HAP-1 (cell line): ENCODE measurements around the gene SNAP29.

Experiments
- DNase-seq, 2 experiments: peaks; one replicate each; pipeline ENCODE4 v3.0.0-alpha.2; 2016 to 2020; ENCODE audit warnings: low spot score in 2 of 2
- H3K27me3 ChIP-seq: fragments of 250-450 bp; sonication (Bioruptor Pico); 2 replicates; pipeline ENCODE4 v1.5.1; 2020; ENCODE audit warnings: low read depth, mild to moderate bottlenecking, moderate library complexity
- H3K36me3 ChIP-seq: fragments of 250-450 bp; sonication (Bioruptor Pico); replicated peaks from 2 replicates; pipeline ENCODE4 v1.5.1; 2020; ENCODE audit warnings: mild to moderate bottlenecking
- H3K4me1 ChIP-seq: fragments of 250-450 bp; sonication (Bioruptor Pico); 2 replicates; pipeline ENCODE4 v1.5.1; 2020; ENCODE audit warnings: mild to moderate bottlenecking
- H3K4me3 ChIP-seq: fragments of 250-450 bp; sonication (Bioruptor Pico); 2 replicates; pipeline ENCODE4 v1.5.1; 2020; ENCODE audit warnings: mild to moderate bottlenecking, moderate library complexity
- H3K9me3 ChIP-seq: fragments of 250-450 bp; sonication (Bioruptor Pico); 2 replicates; pipeline ENCODE4 v1.5.1; 2020; ENCODE audit warnings: mild to moderate bottlenecking, moderate library complexity
- in situ Hi-C: fragments of 300-500 bp; cut with MboI; formaldehyde crosslinking; loops from 3 replicates; pipeline ENCODE4 v1.14.3; 2020; ENCODE audit warnings: low sequenced_read_pairs, inconsistent platforms, mixed read lengths

SNAP29 gene

GRCh38 chr22:20865875-20866445 lies 7.2 kb downstream of the SNAP29 start:
- no peaks in the 10 kb centered on the region for H3K4me1 ChIP-seq
- H3K36me3 ChIP-seq, result peaks cover 3% of the 10 kb centered on the region
- DNase-seq, result no peak
- in situ Hi-C loops, result no loop called here
- no peaks in the 10 kb centered on the region for H3K9me3 ChIP-seq
- no peaks in the 10 kb centered on the region for H3K27me3 ChIP-seq
- H3K4me3 ChIP-seq, result no peak overlapping the region

- peaks cover 3% of the 10 kb centered on the region for H3K36me3 ChIP-seq
- in situ Hi-C loops, result no loop called here
- H3K9me3 ChIP-seq, result no peaks in the 10 kb centered on the region
- no peak overlapping the region for H3K4me3 ChIP-seq
- H3K27me3 ChIP-seq, result no peaks in the 10 kb centered on the region
- no peak for DNase-seq
- no peaks in the 10 kb centered on the region for H3K4me1 ChIP-seq
Observed at GRCh38 chr22:20866736-20867135, 7.9 kb downstream of the SNAP29 start.

- DNase-seq, result no peak
- no peaks in the 10 kb centered on the region for H3K9me3 ChIP-seq
- in situ Hi-C loops, result no loop called here
- H3K36me3 ChIP-seq, result peaks cover 3% of the 10 kb centered on the region
- no peaks in the 10 kb centered on the region for H3K27me3 ChIP-seq
- H3K4me3 ChIP-seq, result no peak overlapping the region
- no peaks in the 10 kb centered on the region for H3K4me1 ChIP-seq
Observed at GRCh38 chr22:20867179-20868024, 8.6 kb downstream of the SNAP29 start.

- in situ Hi-C loops, result no loop called here
- Histone ChIP-seq H3K36me3 (peaks cover 3% of the 10 kb centered on the region), H3K4me3 (no peak overlapping the region), H3K4me1 (no peaks in the 10 kb centered on the region), H3K9me3 (no peaks in the 10 kb centered on the region), H3K27me3 (no peaks in the 10 kb centered on the region)
- no peak for DNase-seq
Observed at GRCh38 chr22:20868025-20868962, 9.5 kb downstream of the SNAP29 start.

GRCh38 chr22:20869234-20869633 lies 10.4 kb downstream of the SNAP29 start:
- Histone ChIP-seq H3K4me1 (no peaks in the 10 kb centered on the region), H3K36me3 (peaks cover 6% of the 10 kb centered on the region), H3K9me3 (no peaks in the 10 kb centered on the region), H3K4me3 (no peak overlapping the region), H3K27me3 (no peaks in the 10 kb centered on the region)
- no peak for DNase-seq
- in situ Hi-C loops, result no loop called here

- H3K27me3 ChIP-seq, result no peaks in the 10 kb centered on the region
- no peak for DNase-seq
- no peaks in the 10 kb centered on the region for H3K9me3 ChIP-seq
- peaks cover 6% of the 10 kb centered on the region for H3K36me3 ChIP-seq
- no peak overlapping the region for H3K4me3 ChIP-seq
- no peaks in the 10 kb centered on the region for H3K4me1 ChIP-seq
- in situ Hi-C loops, result no loop called here
Observed at GRCh38 chr22:20873214-20873613, 14.4 kb downstream of the SNAP29 start.

GRCh38 chr22:20875296-20875695 lies 16.5 kb downstream of the SNAP29 start:
- Histone ChIP-seq H3K4me1 (no peaks in the 10 kb centered on the region), H3K9me3 (no peaks in the 10 kb centered on the region), H3K36me3 (peaks cover 5% of the 10 kb centered on the region), H3K27me3 (no peaks in the 10 kb centered on the region), H3K4me3 (no peak overlapping the region)
- DNase-seq, result no peak
- in situ Hi-C loops, result no loop called here

GRCh38 chr22:20877715-20878114 lies 18.9 kb downstream of the SNAP29 start:
- Histone ChIP-seq H3K27me3 (no peaks in the 10 kb centered on the region), H3K9me3 (no peaks in the 10 kb centered on the region), H3K4me1 (no peaks in the 10 kb centered on the region), H3K4me3 (no peak overlapping the region), H3K36me3 (peaks cover 6% of the 10 kb centered on the region; the same call in 1 of the 2 replicates)
- in situ Hi-C loops, result no loop called here
- DNase-seq, result no peak

- DNase-seq, result no peak
- in situ Hi-C loops, result no loop called here
- peaks cover 7% of the 10 kb centered on the region; the same call in 1 of the 2 replicates for H3K36me3 ChIP-seq
Observed at GRCh38 chr22:20881231-20881630, 22.4 kb downstream of the SNAP29 start.

GRCh38 chr22:20881869-20882815 lies 23.3 kb downstream of the SNAP29 start:
- Histone ChIP-seq H3K4me3 (no peak overlapping the region), H3K9me3 (no peaks in the 10 kb centered on the region), H3K36me3 (peaks cover 11% of the 10 kb centered on the region; the same call in 1 of the 2 replicates), H3K4me1 (no peaks in the 10 kb centered on the region), H3K27me3 (no peaks in the 10 kb centered on the region)
- in situ Hi-C loops, result no loop called here
- no peak for DNase-seq

More at GRCh38 chr22:20881231-20881630, 22.4 kb downstream of the SNAP29 start:
- Histone ChIP-seq H3K9me3 (no peaks in the 10 kb centered on the region), H3K4me1 (no peaks in the 10 kb centered on the region), H3K4me3 (no peak overlapping the region), H3K27me3 (no peaks in the 10 kb centered on the region)

GRCh38 chr22:20882855-20883254 lies 24.0 kb downstream of the SNAP29 start:
- no peak overlapping the region for H3K4me3 ChIP-seq
- peaks cover 17% of the 10 kb centered on the region for H3K36me3 ChIP-seq
- in situ Hi-C loops, result no loop called here
- H3K9me3 ChIP-seq, result no peaks in the 10 kb centered on the region
- DNase-seq, result no peak
- no peaks in the 10 kb centered on the region for H3K27me3 ChIP-seq
- H3K4me1 ChIP-seq, result no peaks in the 10 kb centered on the region

GRCh38 chr22:20884454-20884853 lies 25.6 kb downstream of the SNAP29 start:
- Histone ChIP-seq H3K4me3 (no peak overlapping the region), H3K4me1 (no peaks in the 10 kb centered on the region), H3K36me3 (peaks cover 31% of the 10 kb centered on the region), H3K27me3 (no peaks in the 10 kb centered on the region), H3K9me3 (no peaks in the 10 kb centered on the region)
- DNase-seq, result no peak
- in situ Hi-C loops, result no loop called here

- no peaks in the 10 kb centered on the region for H3K27me3 ChIP-seq
- peaks cover 32% of the 10 kb centered on the region for H3K36me3 ChIP-seq
- H3K9me3 ChIP-seq, result no peaks in the 10 kb centered on the region
- H3K4me1 ChIP-seq, result no peaks in the 10 kb centered on the region
- no peak overlapping the region for H3K4me3 ChIP-seq
- no peak for DNase-seq
- in situ Hi-C loops, result no loop called here
Observed at GRCh38 chr22:20885017-20885556, 26.3 kb downstream of the SNAP29 start.
